Stimulated activated effector memory CD8-positive, alpha-beta T cell treated with anti-CD3 and anti-CD28 coated beads, Interleukin-12 subunit alpha, Interleukin-12 subunit beta, amount 100 ng/mL, for 72 hours (primary cell): ENCODE measurements around the gene PTH1R.

Source experiments
- ATAC-seq: fragments of 150-1000 bp; cut with Tn5 transposase; 2 replicates; pipeline ENCODE4 v1.10.0; 2021
- DNase-seq, 2 donors: peaks; one replicate each; pipeline ENCODE4 v3.0.0; 2021 to 2022; ENCODE audit warnings: low spot score in 2 of 2
- H3K27ac Mint-ChIP-seq: one replicate; pipeline ENCODE4 v1.8.0; 2022; ENCODE audit warnings: mild to moderate bottlenecking, mixed read lengths
- H3K36me3 Mint-ChIP-seq: one replicate; pipeline ENCODE4 v1.8.0; 2022; ENCODE audit warnings: mild to moderate bottlenecking, mixed read lengths
- H3K4me1 Mint-ChIP-seq: one replicate; pipeline ENCODE4 v1.8.0; 2022; ENCODE audit warnings: mixed read lengths
- H3K4me3 Mint-ChIP-seq: one replicate; pipeline ENCODE4 v1.8.0; 2022; ENCODE audit warnings: mild to moderate bottlenecking, mixed read lengths
- H3K9me3 Mint-ChIP-seq: one replicate; pipeline ENCODE4 v1.8.0; 2022; ENCODE audit warnings: mixed read lengths

The PTH1R gene

GRCh38 chr3:46877406-46878125 lies at the start of gene PTH1R:
TSS of gene PTH1R (plus strand) at chr3:46877721. CDS start at chr3:46883560, 5,839 bp downstream.
- Mint-ChIP-seq H3K36me3 (no peaks in the 10 kb centered on the region), H3K4me1 (peaks cover 9% of the 10 kb centered on the region), H3K9me3 (no peaks in the 10 kb centered on the region), H3K4me3 (no peak within 1 kb of the TSS), H3K27ac (no peak within 1 kb of the TSS)
- DNase-seq, result no peak
- no peak for ATAC-seq

- H3K36me3 Mint-ChIP-seq, result no peaks in the 10 kb centered on the region
- peak overlapping the region; percentile 53 for H3K27ac Mint-ChIP-seq
- H3K4me3 Mint-ChIP-seq, result no peak overlapping the region
- no peaks in the 10 kb centered on the region for H3K9me3 Mint-ChIP-seq
- peaks cover 9% of the 10 kb centered on the region for H3K4me1 Mint-ChIP-seq
- DNase-seq (peak in 1 of 2 donors; percentile 51), ATAC-seq (peak; percentile 92)
Observed at GRCh38 chr3:46829699-46830208, 47.8 kb upstream of the PTH1R start.

DNA sequence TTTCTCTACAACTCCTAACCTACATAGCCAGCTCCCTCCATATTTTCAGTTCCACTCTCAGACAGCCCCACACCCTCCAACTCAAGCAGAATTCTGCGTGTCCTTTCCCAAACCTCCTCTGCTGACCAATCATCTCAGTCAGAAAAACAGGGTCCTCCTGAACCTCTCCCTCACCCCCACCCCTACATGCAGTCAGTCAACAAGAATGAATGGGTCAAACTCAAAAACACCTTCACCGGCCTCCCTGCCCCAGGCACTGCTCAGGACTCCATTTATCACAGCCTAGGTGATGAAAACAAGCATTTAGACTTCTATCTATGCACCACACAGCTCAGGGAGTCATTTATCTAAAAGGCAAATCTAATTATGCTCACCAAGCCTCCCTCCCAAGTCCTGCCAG lies 46.7 kb upstream of the PTH1R start:
- H3K9me3 Mint-ChIP-seq, result no peaks in the 10 kb centered on the region
- ATAC-seq, result no peak

GRCh38 chr3:46831316-46831715 lies 46.2 kb upstream of the PTH1R start:
- peak in 1 of 2 donors; percentile 32 for DNase-seq
- Mint-ChIP-seq H3K4me1 (peaks cover 9% of the 10 kb centered on the region), H3K9me3 (no peaks in the 10 kb centered on the region), H3K36me3 (no peaks in the 10 kb centered on the region), H3K27ac (peak overlapping the region; percentile 5), H3K4me3 (no peak overlapping the region)
- no peak for ATAC-seq

More for the DNA sequence above, 46.7 kb upstream of the PTH1R start:
- peak in 1 of 2 donors; percentile 37 for DNase-seq
- no peaks in the 10 kb centered on the region for H3K36me3 Mint-ChIP-seq
- peak overlapping the region; percentile 5 for H3K27ac Mint-ChIP-seq
- no peak overlapping the region for H3K4me3 Mint-ChIP-seq
- H3K4me1 Mint-ChIP-seq, result peaks cover 9% of the 10 kb centered on the region

- no peak for ATAC-seq
- Mint-ChIP-seq H3K9me3 (no peaks in the 10 kb centered on the region), H3K36me3 (no peaks in the 10 kb centered on the region), H3K4me3 (no peak overlapping the region), H3K4me1 (peaks cover 9% of the 10 kb centered on the region), H3K27ac (no peak overlapping the region)
- DNase-seq, result no peak
Observed at GRCh38 chr3:46831841-46832240, 45.7 kb upstream of the PTH1R start.

- ATAC-seq (no peak), DNase-seq (peak in 1 of 2 donors; percentile 22)
- H3K4me1 Mint-ChIP-seq, result peaks cover 9% of the 10 kb centered on the region
Observed at GRCh38 chr3:46833346-46834300, 43.9 kb upstream of the PTH1R start.

GRCh38 chr3:46835054-46835453 lies 42.5 kb upstream of the PTH1R start:
- ATAC-seq, result no peak
- Mint-ChIP-seq H3K9me3 (peaks cover 13% of the 10 kb centered on the region), H3K4me3 (no peak overlapping the region), H3K27ac (no peak overlapping the region), H3K4me1 (peaks cover under 1% of the 10 kb centered on the region), H3K36me3 (no peaks in the 10 kb centered on the region)
- DNase-seq, result no peak

More at GRCh38 chr3:46833346-46834300, 43.9 kb upstream of the PTH1R start:
- Mint-ChIP-seq H3K4me3 (no peak overlapping the region), H3K36me3 (no peaks in the 10 kb centered on the region), H3K9me3 (peaks cover 7% of the 10 kb centered on the region), H3K27ac (no peak overlapping the region)

GRCh38 chr3:46835491-46835890 lies 42.0 kb upstream of the PTH1R start:
- no peaks in the 10 kb centered on the region for H3K36me3 Mint-ChIP-seq
- H3K4me3 Mint-ChIP-seq, result no peak overlapping the region
- peaks cover 17% of the 10 kb centered on the region for H3K9me3 Mint-ChIP-seq
- no peak overlapping the region for H3K27ac Mint-ChIP-seq
- DNase-seq (peak in 1 of 2 donors; percentile 41), ATAC-seq (no peak)
- H3K4me1 Mint-ChIP-seq, result no peaks in the 10 kb centered on the region

DNA sequence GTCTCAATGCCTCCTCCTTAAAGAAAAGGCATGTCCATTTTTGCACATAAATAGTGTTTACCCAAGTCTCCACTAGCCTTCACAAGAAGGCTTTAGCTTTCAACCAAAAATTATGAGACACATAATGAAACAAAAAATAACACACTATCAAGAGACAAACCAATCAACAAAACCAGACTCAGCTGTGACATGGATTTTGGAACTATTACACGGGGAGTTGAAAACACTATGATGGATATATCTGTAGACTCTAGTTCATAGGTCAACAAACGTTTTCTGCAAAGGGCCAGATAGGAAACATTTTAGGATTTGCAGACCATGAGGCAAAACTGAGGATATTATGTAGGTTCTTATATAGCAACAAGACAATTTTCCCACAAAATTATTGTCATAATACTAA lies 39.2 kb upstream of the PTH1R start:
- Mint-ChIP-seq H3K27ac (no peak overlapping the region), H3K4me3 (no peak overlapping the region), H3K4me1 (no peaks in the 10 kb centered on the region), H3K9me3 (peaks cover 28% of the 10 kb centered on the region), H3K36me3 (no peaks in the 10 kb centered on the region)
- ATAC-seq (no peak), DNase-seq (no peak)

- DNase-seq (no peak), ATAC-seq (no peak)
- H3K36me3 Mint-ChIP-seq, result peaks cover 6% of the 10 kb centered on the region
- no peak overlapping the region for H3K4me3 Mint-ChIP-seq
- H3K27ac Mint-ChIP-seq, result no peak overlapping the region
- H3K4me1 Mint-ChIP-seq, result peaks cover 6% of the 10 kb centered on the region
- H3K9me3 Mint-ChIP-seq, result peaks cover 28% of the 10 kb centered on the region
Observed at GRCh38 chr3:46840491-46840890, 37.0 kb upstream of the PTH1R start.

DNA sequence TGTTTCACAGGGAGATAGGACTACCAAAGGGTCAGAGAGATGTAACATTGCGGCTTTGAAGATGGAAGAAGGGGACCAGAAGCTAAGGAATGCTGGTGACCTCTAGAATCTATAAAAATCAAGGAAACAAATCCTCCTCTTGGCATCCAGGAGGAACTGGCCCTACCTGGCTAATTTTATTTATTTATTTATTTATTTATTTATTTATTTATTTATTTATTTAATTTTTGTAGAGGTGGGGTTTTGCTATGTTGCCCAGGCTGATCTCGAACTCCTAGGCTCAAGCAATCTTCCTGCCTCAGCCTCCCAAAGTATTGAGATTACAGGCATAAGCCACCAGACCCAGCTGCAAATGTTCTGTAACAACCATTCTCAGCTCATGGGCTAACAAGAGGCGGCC lies 34.0 kb upstream of the PTH1R start:
- peaks cover 6% of the 10 kb centered on the region for H3K4me1 Mint-ChIP-seq
- ATAC-seq, result no peak
- peak in 1 of 2 donors; percentile 12 for DNase-seq
- H3K4me3 Mint-ChIP-seq, result no peak overlapping the region
- peaks cover 6% of the 10 kb centered on the region for H3K36me3 Mint-ChIP-seq
- H3K27ac Mint-ChIP-seq, result no peak overlapping the region
- H3K9me3 Mint-ChIP-seq, result peaks cover 22% of the 10 kb centered on the region

GRCh38 chr3:46844397-46844796 lies 33.1 kb upstream of the PTH1R start:
- ATAC-seq (no peak), DNase-seq (peak in 1 of 2 donors; percentile 44)
- Mint-ChIP-seq H3K27ac (peak overlapping the region; percentile 89), H3K4me1 (peaks cover 6% of the 10 kb centered on the region), H3K4me3 (peak overlapping the region; percentile 71), H3K9me3 (peaks cover 17% of the 10 kb centered on the region), H3K36me3 (peaks cover 6% of the 10 kb centered on the region)

- Mint-ChIP-seq H3K4me1 (peaks cover 6% of the 10 kb centered on the region), H3K4me3 (peak overlapping the region; percentile 71), H3K9me3 (peaks cover 16% of the 10 kb centered on the region), H3K36me3 (peaks cover 6% of the 10 kb centered on the region), H3K27ac (peak overlapping the region; percentile 89)
- no peak for DNase-seq
- ATAC-seq, result no peak
Observed at GRCh38 chr3:46844881-46845312, 32.6 kb upstream of the PTH1R start.

- peak overlapping the region; percentile 89 for H3K27ac Mint-ChIP-seq
- ATAC-seq, result peak; percentile 58
- peaks cover 6% of the 10 kb centered on the region for H3K36me3 Mint-ChIP-seq
- H3K9me3 Mint-ChIP-seq, result peaks cover 11% of the 10 kb centered on the region
- peaks cover 6% of the 10 kb centered on the region for H3K4me1 Mint-ChIP-seq
- DNase-seq, result no peak
- H3K4me3 Mint-ChIP-seq, result peak overlapping the region; percentile 71
Observed at GRCh38 chr3:46845397-46845859, 32.1 kb upstream of the PTH1R start.
